WTC11 (cell line): ENCODE data around the gene PGGHG. TPM values are rescaled to one million over a fixed set of nuclear protein-coding genes. Genes with fewer than 3 reads are reported as not detected.

Experiments used
- ATAC-seq: fragments of 200-7000 bp; cut with Tn5 transposase; 2 replicates; pipeline ENCODE4 v1.10.0; 2021; ENCODE audit warnings: mild to moderate bottlenecking, moderate library complexity
- CTCF ChIA-PET: fragments of 300-600 bp; sonication (Branson Sonifier 250); formaldehyde crosslinking; loops from one replicate; lab custom pipeline; 2021; ENCODE audit warnings: antibody characterized with exemption; lab: Charles Lee
- POLR2A ChIA-PET: fragments of 350-600 bp; sonication (Branson Sonifier 250); formaldehyde crosslinking; loops from one replicate; lab custom pipeline; 2021; ENCODE audit warnings: antibody characterized with exemption; lab: Charles Lee
- DNase-seq: peaks from one replicate; pipeline ENCODE4 v3.0.0; 2021; ENCODE audit warnings: low spot score
- H3K27ac Mint-ChIP-seq: 2 replicates; pipeline ENCODE4 v1.8.0; 2021; ENCODE audit warnings: mixed read lengths
- H3K27me3 Mint-ChIP-seq: 2 replicates; pipeline ENCODE4 v1.8.0; 2021; ENCODE audit warnings: low read depth, mild to moderate bottlenecking, moderate library complexity, mixed read lengths
- H3K36me3 Mint-ChIP-seq: 2 replicates; pipeline ENCODE4 v1.8.0; 2021; ENCODE audit warnings: mixed read lengths
- H3K4me1 Mint-ChIP-seq: 2 replicates; pipeline ENCODE4 v1.8.0; 2022; ENCODE audit warnings: mixed read lengths
- H3K4me3 Mint-ChIP-seq: 2 replicates; pipeline ENCODE4 v1.8.0; 2021; ENCODE audit warnings: mild to moderate bottlenecking, moderate library complexity, mixed read lengths
- H3K9me3 Mint-ChIP-seq: 2 replicates; pipeline ENCODE4 v1.8.0; 2021; ENCODE audit warnings: mixed read lengths
- AFF4 ChIP-seq: sonication (generic); formaldehyde crosslinking; IDR thresholded peaks from 2 replicates; pipeline ENCODE4 v1.8.1; 2023; ENCODE audit warnings: mild to moderate bottlenecking, missing genetic modification reagents, borderline replicate concordance
- ATF1 ChIP-seq: sonication (generic); formaldehyde crosslinking; IDR thresholded peaks from 2 replicates; pipeline ENCODE4 v1.8.1; 2023; ENCODE audit warnings: mild to moderate bottlenecking, moderate library complexity, missing genetic modification reagents
- CREB1 ChIP-seq: sonication (generic); formaldehyde crosslinking; IDR thresholded peaks from 2 replicates; pipeline ENCODE4 v1.8.0; 2023; ENCODE audit warnings: mild to moderate bottlenecking, missing genetic modification reagents
- CREM ChIP-seq: sonication (generic); formaldehyde crosslinking; IDR thresholded peaks from 2 replicates; pipeline ENCODE4 v1.8.1; 2022; ENCODE audit warnings: mild to moderate bottlenecking, missing genetic modification reagents, moderate library complexity
- CTCF ChIP-seq: fragments of 200-600 bp; IDR thresholded peaks from 2 replicates; pipeline ENCODE4 v1.8.0; 2022; ENCODE audit warnings: antibody characterized with exemption
- ESRRA ChIP-seq: sonication (generic); formaldehyde crosslinking; IDR thresholded peaks from 2 replicates; pipeline ENCODE4 v1.8.1; 2022; ENCODE audit warnings: mild to moderate bottlenecking, missing genetic modification reagents, borderline replicate concordance
- GRHL2 ChIP-seq: fragments of 250-450 bp; sonication (Bioruptor Pico); IDR thresholded peaks from 2 replicates; pipeline ENCODE4 v1.8.0; 2022; ENCODE audit warnings: mild to moderate bottlenecking, moderate library complexity; ENCODE audit not compliant: insufficient replicate concordance, severe bottlenecking
- JUN ChIP-seq: sonication (generic); formaldehyde crosslinking; IDR thresholded peaks from 2 replicates; pipeline ENCODE4 v1.8.0; 2023; ENCODE audit warnings: mild to moderate bottlenecking, missing genetic modification reagents
- MLX ChIP-seq: sonication (generic); formaldehyde crosslinking; IDR thresholded peaks from 2 replicates; pipeline ENCODE4 v1.8.1; 2023; ENCODE audit warnings: mild to moderate bottlenecking, missing genetic modification reagents, moderate library complexity
- RORB ChIP-seq: fragments of 250-450 bp; sonication (Bioruptor Pico); IDR thresholded peaks from 2 replicates; pipeline ENCODE4 v1.9.0; 2021; ENCODE audit warnings: mild to moderate bottlenecking
- SMAD4 ChIP-seq: sonication (generic); formaldehyde crosslinking; IDR thresholded peaks from 2 replicates; pipeline ENCODE4 v1.8.0; 2022; ENCODE audit warnings: mild to moderate bottlenecking, missing genetic modification reagents
- STAT6 ChIP-seq: sonication (generic); formaldehyde crosslinking; conservative IDR thresholded peaks from 2 replicates; pipeline ENCODE4 v1.8.1; 2023; ENCODE audit warnings: mild to moderate bottlenecking, low read depth, missing genetic modification reagents, moderate library complexity
- TEAD4 ChIP-seq: sonication (generic); formaldehyde crosslinking; IDR thresholded peaks from 2 replicates; pipeline ENCODE4 v1.8.0; 2022; ENCODE audit warnings: mild to moderate bottlenecking, missing genetic modification reagents
- TP53 ChIP-seq: sonication (generic); formaldehyde crosslinking; IDR thresholded peaks from 2 replicates; pipeline ENCODE4 v1.8.1; 2023; ENCODE audit warnings: mild to moderate bottlenecking, missing genetic modification reagents
- USF1 ChIP-seq: sonication (generic); formaldehyde crosslinking; IDR thresholded peaks from 2 replicates; pipeline ENCODE4 v1.8.0; 2022; ENCODE audit warnings: mild to moderate bottlenecking, missing genetic modification reagents
- ZNF416 ChIP-seq: fragments of 250-450 bp; sonication (Bioruptor Pico); IDR thresholded peaks from 2 replicates; pipeline ENCODE4 v1.9.0; 2021; ENCODE audit warnings: mild to moderate bottlenecking, inconsistent platforms
- ZNF423 ChIP-seq: fragments of 250-450 bp; sonication (Bioruptor Pico); IDR thresholded peaks from 2 replicates; pipeline ENCODE4 v2.1.2; 2022; ENCODE audit warnings: mild to moderate bottlenecking, moderate library complexity
- ZNF532 ChIP-seq: fragments of 250-450 bp; sonication (Bioruptor Pico); IDR thresholded peaks from 2 replicates; pipeline ENCODE4 v1.9.0; 2021; ENCODE audit warnings: mild to moderate bottlenecking, borderline replicate concordance
- total RNA-seq: library from RNA; stranded (reverse); gene quantifications from 3 replicates; pipeline ENCODE4 v1.2.3, GENCODE V29; 2021

The PGGHG gene
- total RNA-seq, 1 experiment from 2014 or later, result 74.9 TPM

GRCh38 chr11:240315-240714 is 48.6 kb upstream of the PGGHG start:
- H3K4me3 Mint-ChIP-seq, result no peak overlapping the region
- H3K27me3 Mint-ChIP-seq, result no peaks in the 10 kb centered on the region
- H3K9me3 Mint-ChIP-seq, result no peaks in the 10 kb centered on the region
- H3K27ac Mint-ChIP-seq, result no peak overlapping the region
- no peak for DNase-seq
- TF ChIP-seq JUN (CRISPR knock-in tag) (no peak), TP53 (no peak), CREM (CRISPR knock-in tag) (no peak), MLX (no peak), TEAD4 (CRISPR knock-in tag) (no peak), GRHL2 (CRISPR knock-in tag) (no peak), ZNF423 (CRISPR knock-in tag) (no peak), ESRRA (CRISPR knock-in tag) (no peak), USF1 (CRISPR knock-in tag) (no peak), STAT6 (no peak), RORB (CRISPR knock-in tag) (no peak), ZNF416 (CRISPR knock-in tag) (no peak), AFF4 (CRISPR knock-in tag) (no peak), SMAD4 (no peak), CTCF (no peak), CREB1 (CRISPR knock-in tag) (no peak), ZNF532 (no peak), ATF1 (CRISPR knock-in tag) (no peak)
- TF ChIP-seq, all 79 proteins: peak for 0
- ChIA-PET CTCF (interaction anchor here (1.2 to 2.3 kb wide), 3 partner anchors 10 to 124 kb away, joined by 3 to 18 read pairs (median 3); no protein-coding TSS in a partner anchor), POLR2A (no interaction called here)
- ATAC-seq, result no peak
- peaks cover 44% of the 10 kb centered on the region for H3K36me3 Mint-ChIP-seq
- H3K4me1 Mint-ChIP-seq, result peaks cover 12% of the 10 kb centered on the region
